ENCODE measurements around the gene SYTL4. TPM values are rescaled to one million over a fixed set of nuclear protein-coding genes. Genes with fewer than 3 reads are reported as not detected.

The SYTL4 gene
- polyA plus RNA-seq, 2 of the 4 experiments (the other 2 are of a cell fraction): 3.3 to 3.9 TPM

- no peak overlapping the region for H3K27ac ChIP-seq
- H3K4me3 ChIP-seq: no peak overlapping the region
- no peaks in the 10 kb centered on the region for H3K4me1 ChIP-seq
- CTCF ChIA-PET: interaction anchor here (0.7 to 3.2 kb wide), 3 partner anchors 11 to 72 kb away, joined by 3 to 16 read pairs (median 9); no protein-coding TSS in a partner anchor
- H3K4me2 ChIP-seq: no peak overlapping the region
- POLR2A ChIA-PET: no interaction called here
- no peak for TF ChIP-seq NFE2L2 (conservative IDR thresholded peaks at IDR 0.05; ENCODE audit: low read length)
- no peak for TF ChIP-seq MAFK (IDR thresholded peaks at IDR 0.05; ENCODE audit: partially characterized antibody)
- no peak for TF ChIP-seq CBX8 (IDR thresholded peaks at IDR 0.05)
- no peak for TF ChIP-seq NPAS2 (CRISPR knock-in tag; IDR thresholded peaks at IDR 0.05; ENCODE audit: borderline replicate concordance)
- TF ChIP-seq TFCP2L1 (CRISPR knock-in tag; IDR thresholded peaks at IDR 0.05): no peak
- TF ChIP-seq GATA3 (IDR thresholded peaks at IDR 0.05; ENCODE audit: borderline replicate concordance): no peak
- no peak for TF ChIP-seq HOXA7 (CRISPR knock-in tag; IDR thresholded peaks at IDR 0.05)
- TF ChIP-seq JUNB (IDR thresholded peaks at IDR 0.05): no peak
- TF ChIP-seq RAD21 (conservative IDR thresholded peaks at IDR 0.05 in 1 of 2, IDR thresholded peaks at IDR 0.05 in 1 of 2): no peak
- TF ChIP-seq ELK1 (IDR thresholded peaks at IDR 0.05; ENCODE audit: low read depth, low read length): no peak
- TF ChIP-seq NR3C1 (IDR thresholded peaks at IDR 0.05): no peak
- H3K9me3 ChIP-seq: no peaks in the 10 kb centered on the region
- WGBS (ENCODE audit: missing lambda C conversion rate): 88% methylated on average over 3 of the region's 3 CpGs
- DNase-seq (ENCODE audit: low read depth in 1 of 2, low spot score in 1 of 2) (no peak), ATAC-seq (no peak), FAIRE-seq (no peak)
Measured at GRCh38 chrX:100696699-100697351, 35.1 kb downstream of the SYTL4 start.

GRCh38 chrX:100695991-100696390 is 35.9 kb downstream of the SYTL4 start:
- no peaks in the 10 kb centered on the region for H3K9me3 ChIP-seq
- H3K4me2 ChIP-seq: no peak overlapping the region
- no peaks in the 10 kb centered on the region for H3K4me1 ChIP-seq
- FAIRE-seq (peak; percentile 59), DNase-seq (ENCODE audit: low read depth in 1 of 2, low spot score in 1 of 2) (peak in 1 of 2 experiments; percentile 4), ATAC-seq (no peak)
- TF ChIP-seq BCL3 (IDR thresholded peaks at IDR 0.05): no peak
- no peak for TF ChIP-seq SMC3 (IDR thresholded peaks at IDR 0.05)
- TF ChIP-seq NPAS2 (CRISPR knock-in tag; IDR thresholded peaks at IDR 0.05; ENCODE audit: borderline replicate concordance): no peak
- TF ChIP-seq FOXS1 (CRISPR knock-in tag; IDR thresholded peaks at IDR 0.05): no peak
- no peak for TF ChIP-seq RNF2 (IDR thresholded peaks at IDR 0.05; ENCODE audit: borderline replicate concordance, low read depth)
- no peak for TF ChIP-seq HOXA7 (CRISPR knock-in tag; IDR thresholded peaks at IDR 0.05)
- TF ChIP-seq HDAC2 (IDR thresholded peaks at IDR 0.05): no peak
- TF ChIP-seq ESRRA (IDR thresholded peaks at IDR 0.05; ENCODE audit: borderline replicate concordance, low read length): no peak
- TF ChIP-seq ELK1 (IDR thresholded peaks at IDR 0.05; ENCODE audit: low read depth, low read length): no peak
- TF ChIP-seq CHD4 (IDR thresholded peaks at IDR 0.05; ENCODE audit: borderline replicate concordance): no peak
- no peak overlapping the region for H3K4me3 ChIP-seq
- CTCF ChIA-PET: interaction anchor here (1.5 to 3.2 kb wide), 2 partner anchors 10 to 73 kb away, joined by 9 to 16 read pairs; no protein-coding TSS in a partner anchor
- POLR2A ChIA-PET: no interaction called here
- H3K27ac ChIP-seq: no peak overlapping the region
- WGBS (ENCODE audit: missing lambda C conversion rate): 35% methylated on average over 4 of the region's 4 CpGs

GRCh38 chrX:100695302-100695701 is 36.6 kb downstream of the SYTL4 start:
- FAIRE-seq: peak; percentile 46
- Histone ChIP-seq H3K27ac (no peak overlapping the region), H3K4me1 (no peaks in the 10 kb centered on the region), H3K4me3 (no peak overlapping the region), H3K4me2 (no peak overlapping the region), H3K9me3 (no peaks in the 10 kb centered on the region)
- no peak for ATAC-seq
- no peak for DNase-seq (ENCODE audit: low read depth in 1 of 2, low spot score in 1 of 2)
- WGBS (ENCODE audit: missing lambda C conversion rate): 42% methylated on average over 2 of the region's 2 CpGs
- ChIA-PET CTCF (interaction anchor here (1.5 to 3.2 kb wide), 2 partner anchors 9 to 73 kb away, joined by 9 to 16 read pairs; no protein-coding TSS in a partner anchor), POLR2A (no interaction called here)
- TF ChIP-seq SMC3 (IDR thresholded peaks at IDR 0.05) (no peak), HES2 (IDR thresholded peaks at IDR 0.05) (no peak), USF2 (IDR thresholded peaks at IDR 0.05) (no peak), CBX2 (IDR thresholded peaks at IDR 0.05; ENCODE audit: borderline replicate concordance, low read depth) (no peak), POLR2A (IDR thresholded peaks at IDR 0.05; ENCODE audit: low read length) (no peak), CBX8 (IDR thresholded peaks at IDR 0.05) (no peak), GATA3 (IDR thresholded peaks at IDR 0.05; ENCODE audit: borderline replicate concordance) (no peak), RCOR1 (IDR thresholded peaks at IDR 0.05; ENCODE audit: low read depth, low read length) (no peak), PBX3 (IDR thresholded peaks at IDR 0.05) (no peak), FOSL2 (IDR thresholded peaks at IDR 0.05) (no peak), FOSL2 (CRISPR knock-in tag; IDR thresholded peaks at IDR 0.05) (no peak), HEYL (CRISPR knock-in tag; IDR thresholded peaks at IDR 0.05) (no peak), ZSCAN20 (CRISPR knock-in tag; IDR thresholded peaks at IDR 0.05) (no peak), E2F6 (IDR thresholded peaks at IDR 0.05; ENCODE audit: borderline replicate concordance, low read depth) (no peak), TFCP2L1 (CRISPR knock-in tag; IDR thresholded peaks at IDR 0.05) (no peak)
